PC-9 (cell line): ENCODE measurements around the gene SMIM24.

ENCODE experiments used
- CTCF ChIP-seq: fragments of 200-600 bp; sonication (generic); conservative IDR thresholded peaks from 2 replicates; pipeline ENCODE4 v1.6.1; 2017; ENCODE audit warnings: mixed run types, antibody characterized with exemption, mild to moderate bottlenecking, moderate library complexity
- EZH2 ChIP-seq: fragments of 200-600 bp; sonication (generic); IDR thresholded peaks from 2 replicates; pipeline ENCODE4 v1.8.0; 2017; ENCODE audit warnings: antibody characterized with exemption, low read depth

- TF ChIP-seq CTCF: no peak
- TF ChIP-seq EZH2: no peak
Measured at GRCh38 chr19:3477506-3477905, 2.8 kb downstream of the SMIM24 start.
